HG03342 (cell line): ENCODE data around the gene TMEM107.
A peak's percentile ranks its signal among the peaks of the same experiment; 100 is the strongest.

Experiments used
- ATAC-seq: cut with Tn5 transposase; IDR thresholded peaks from one replicate; pipeline ENCODE4 v1.9.1; 2021; ENCODE audit warnings: mild to moderate bottlenecking, moderate library complexity; ENCODE audit not compliant: unreplicated experiment

TMEM107 gene

DNA sequence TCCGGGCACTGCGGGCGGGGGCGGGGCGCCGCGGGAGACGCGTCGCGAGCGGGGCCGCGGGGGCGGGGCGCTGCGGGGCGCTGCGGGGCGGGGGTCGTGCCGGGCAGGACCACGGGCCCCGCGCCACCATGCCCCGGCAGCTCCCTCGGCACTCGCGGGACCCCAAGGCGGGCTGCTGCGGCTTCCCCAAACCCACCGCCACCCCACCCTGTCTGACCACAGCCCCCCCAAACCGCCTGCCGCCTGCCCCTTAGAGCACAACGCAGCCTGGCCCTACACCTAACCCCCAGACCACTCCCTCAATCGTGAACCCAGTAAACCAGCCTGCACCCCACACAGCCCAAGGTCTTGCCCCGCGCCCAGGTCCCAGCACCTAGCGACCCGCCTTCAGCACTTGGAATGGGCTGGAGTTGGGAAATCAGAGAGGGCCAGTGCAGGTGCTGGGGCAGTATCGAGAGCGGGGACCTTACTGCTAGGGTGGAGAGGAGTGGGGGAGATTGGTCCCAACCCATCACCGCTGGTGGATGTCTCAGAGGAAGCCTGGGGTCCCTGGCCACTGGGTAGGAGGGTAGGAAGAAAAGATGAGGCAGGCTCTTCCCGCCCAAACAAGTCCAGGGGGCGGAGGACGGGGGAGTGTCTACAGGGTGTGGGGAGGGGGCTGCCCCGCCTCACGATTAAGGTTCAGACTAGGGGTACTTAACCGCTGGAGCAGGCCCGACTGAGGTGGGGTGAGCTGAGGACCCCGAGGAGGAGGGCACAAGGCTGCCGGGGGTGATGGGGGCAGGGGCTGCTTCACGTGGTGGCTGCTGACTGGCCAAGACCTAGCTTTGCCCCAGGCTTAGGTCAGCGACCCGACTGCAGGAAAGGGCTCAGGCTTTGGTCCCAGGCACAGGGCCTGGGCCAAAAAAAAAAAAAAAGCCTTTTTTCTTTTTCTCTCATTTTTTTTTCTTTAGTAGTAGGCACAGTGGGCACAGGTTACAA, 12.9 kb downstream of the TMEM107 start:
- ATAC-seq = no peak

DNA sequence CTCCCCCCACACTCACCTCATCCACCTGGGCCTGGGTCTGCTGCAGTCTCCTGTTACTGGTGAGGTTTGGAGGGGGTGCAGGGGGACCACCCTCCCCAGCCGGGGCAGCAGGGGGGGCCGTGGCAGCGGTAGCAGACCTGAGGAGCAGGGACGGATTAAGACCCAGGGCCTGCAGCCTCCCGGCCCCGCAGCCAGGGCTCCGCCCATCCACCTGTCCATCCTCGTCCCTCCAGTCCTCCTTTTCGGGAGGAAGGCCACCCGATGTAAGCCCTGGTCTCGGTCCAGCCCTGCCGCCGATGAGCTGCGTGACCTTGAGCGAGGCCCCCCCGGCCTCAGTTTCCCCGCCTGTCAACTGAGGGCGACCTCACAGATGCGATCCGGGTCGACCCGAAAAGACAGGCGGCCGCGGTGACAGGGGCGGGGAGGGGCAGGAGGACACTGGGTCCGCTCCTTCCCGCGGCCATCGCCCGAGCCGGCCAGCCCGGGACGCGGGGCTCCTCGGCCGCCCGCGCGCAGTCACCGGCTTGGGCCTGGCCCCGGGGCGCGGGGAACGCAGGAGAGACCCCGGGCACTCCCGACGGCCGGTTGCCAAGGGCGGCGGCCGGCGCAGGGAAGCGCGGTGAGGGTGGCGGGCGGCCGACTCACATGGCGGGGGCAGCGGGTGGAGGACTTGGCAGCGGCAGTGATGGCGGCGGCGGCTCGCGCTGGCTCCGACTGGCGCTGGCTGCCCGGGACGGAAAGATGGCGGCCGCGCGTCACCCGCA, 13.8 kb downstream of the TMEM107 start, which contains the start of gene VAMP2:
VAMP2 (minus strand) TSS at position 716 of the 764 bp plus-strand sequence; CDS start at position 647, 69 bp downstream.
- peak; percentile 44 for ATAC-seq

DNA sequence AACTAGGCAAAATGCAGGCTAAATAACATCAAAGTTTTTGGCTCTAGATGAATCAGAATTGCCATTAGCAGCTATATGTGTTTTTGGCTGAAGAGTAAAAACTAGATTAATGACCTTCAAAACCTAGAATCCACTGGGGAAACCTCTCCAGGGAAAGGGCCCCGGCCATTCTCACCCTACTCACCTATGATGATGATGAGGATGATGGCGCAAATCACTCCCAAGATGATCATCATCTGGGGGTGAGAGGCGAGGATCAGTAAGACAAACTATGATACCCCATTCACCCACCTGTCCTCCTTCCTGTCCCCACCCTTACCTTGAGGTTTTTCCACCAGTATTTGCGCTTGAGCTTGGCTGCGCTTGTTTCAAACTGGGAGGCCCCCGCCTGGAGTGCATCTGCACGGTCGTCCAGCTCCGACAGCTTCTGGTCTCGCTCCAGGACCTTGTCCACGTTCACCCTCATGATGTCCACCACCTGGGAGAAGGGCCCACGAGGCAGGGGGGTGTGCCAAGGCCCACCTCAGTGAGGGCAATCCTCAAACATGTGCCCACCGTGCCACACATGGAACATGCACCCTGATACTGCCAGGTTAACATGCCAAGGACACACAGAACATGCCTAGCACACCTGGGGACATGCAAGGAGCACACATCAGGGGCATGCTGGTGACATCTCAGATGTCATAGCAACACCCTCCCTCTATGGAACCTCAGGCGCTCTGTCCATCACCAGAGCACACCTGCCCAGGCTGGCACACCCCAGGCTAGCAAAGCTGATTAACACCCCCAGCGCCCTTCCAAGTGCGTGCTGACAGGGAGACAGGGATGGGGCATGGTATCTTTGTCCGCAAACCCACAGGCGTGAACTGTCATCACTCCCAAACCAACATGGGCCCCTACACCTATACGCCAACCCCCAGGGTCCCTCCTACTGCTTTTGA, 14.6 kb downstream of the TMEM107 start:
- ATAC-seq = no peak

DNA sequence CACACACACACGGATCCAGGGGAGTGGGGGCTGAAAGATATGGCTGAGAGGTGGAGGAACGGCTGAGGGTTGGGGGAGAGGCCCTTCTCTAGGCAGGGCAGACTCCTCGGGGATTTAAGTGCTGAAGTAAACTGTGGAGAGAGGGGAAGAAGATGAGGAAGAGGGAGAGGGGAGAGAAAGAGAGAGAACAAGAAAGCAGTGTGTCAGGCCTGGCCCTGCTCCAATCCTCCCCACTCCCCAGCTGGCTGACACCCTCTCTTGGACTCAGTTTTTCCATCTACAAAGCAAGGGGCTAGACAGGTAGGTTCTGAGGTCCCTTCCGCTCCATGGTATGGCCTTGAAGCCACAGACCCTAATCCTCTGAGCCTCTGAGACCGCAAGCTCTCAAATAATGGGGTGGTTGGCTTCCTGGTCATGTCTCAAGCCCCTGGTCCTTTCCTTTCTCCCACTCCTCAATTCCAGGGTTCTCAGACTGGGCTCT, 15.4 kb downstream of the TMEM107 start:
- no peak for ATAC-seq

DNA sequence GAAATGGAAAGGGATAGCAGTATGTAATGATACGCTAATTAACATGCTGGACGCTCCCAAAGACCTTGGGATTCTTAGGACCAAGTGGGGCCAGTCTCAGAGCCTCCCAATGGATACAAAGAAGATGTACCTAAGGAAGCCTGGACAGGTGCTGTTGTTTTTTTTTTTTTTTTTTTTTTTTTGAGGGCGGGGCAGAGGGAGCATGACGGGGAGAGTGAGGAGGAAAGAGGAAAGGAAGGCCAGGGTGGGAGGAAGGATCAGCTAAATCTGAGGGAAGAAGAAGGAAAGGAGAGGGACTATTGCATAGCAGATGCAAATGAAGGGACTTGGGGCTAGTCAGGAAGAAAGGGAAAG, 16.0 kb downstream of the TMEM107 start:
- ATAC-seq = no peak

DNA sequence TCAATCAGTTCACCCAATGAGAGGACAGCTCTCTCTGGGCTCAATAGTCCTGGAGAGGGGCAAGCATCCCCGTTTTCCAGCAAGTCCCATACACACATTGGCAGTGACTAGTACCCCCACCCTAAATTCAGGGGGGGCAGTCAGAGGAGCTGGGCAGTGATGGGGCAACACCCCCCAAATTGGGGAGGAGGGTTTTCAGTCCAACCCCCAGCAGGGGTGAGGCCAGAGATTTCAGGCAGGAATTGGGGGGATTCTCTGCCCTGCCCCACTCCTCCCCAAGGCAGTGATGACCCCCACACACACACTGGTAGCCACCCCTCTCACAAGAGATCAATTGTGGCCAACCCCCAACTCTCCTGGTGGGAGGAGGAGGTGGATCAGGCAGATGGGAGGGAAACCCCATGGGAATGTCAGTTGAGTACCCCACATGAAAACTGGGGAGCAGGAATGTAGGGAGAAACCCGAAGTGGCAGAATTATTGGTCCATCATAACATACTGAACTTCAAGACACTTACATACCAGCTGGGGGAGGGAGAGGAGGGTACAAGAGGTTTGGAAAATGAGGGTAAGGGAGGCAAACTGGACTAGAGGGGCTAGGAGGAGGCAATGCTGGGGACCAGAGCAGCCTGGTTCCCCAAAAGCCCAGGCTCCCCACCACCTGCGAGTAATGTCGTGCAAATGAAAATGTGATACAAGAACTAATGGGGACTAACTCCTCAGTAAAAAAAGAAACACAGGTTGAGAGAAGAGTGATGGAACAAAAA, 16.5 kb downstream of the TMEM107 start:
- no peak for ATAC-seq

DNA sequence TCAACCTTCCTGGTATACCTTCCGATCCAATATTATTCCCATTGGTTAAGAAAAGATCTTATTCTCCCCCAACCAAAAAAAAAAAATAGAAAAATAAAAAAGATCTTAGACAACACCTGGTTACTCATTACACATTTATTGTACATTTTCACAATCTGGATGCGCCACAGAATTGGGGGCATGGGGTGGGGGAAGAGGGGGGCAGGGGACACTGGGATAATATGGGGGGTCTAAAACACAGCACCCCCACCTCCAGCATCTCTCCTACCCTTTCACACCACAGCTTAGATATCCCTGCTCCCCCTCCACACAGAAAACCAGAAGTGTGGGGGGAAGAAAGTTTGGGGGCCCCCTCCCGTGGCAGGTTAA, 17.2 kb downstream of the TMEM107 start:
- no peak for ATAC-seq

DNA sequence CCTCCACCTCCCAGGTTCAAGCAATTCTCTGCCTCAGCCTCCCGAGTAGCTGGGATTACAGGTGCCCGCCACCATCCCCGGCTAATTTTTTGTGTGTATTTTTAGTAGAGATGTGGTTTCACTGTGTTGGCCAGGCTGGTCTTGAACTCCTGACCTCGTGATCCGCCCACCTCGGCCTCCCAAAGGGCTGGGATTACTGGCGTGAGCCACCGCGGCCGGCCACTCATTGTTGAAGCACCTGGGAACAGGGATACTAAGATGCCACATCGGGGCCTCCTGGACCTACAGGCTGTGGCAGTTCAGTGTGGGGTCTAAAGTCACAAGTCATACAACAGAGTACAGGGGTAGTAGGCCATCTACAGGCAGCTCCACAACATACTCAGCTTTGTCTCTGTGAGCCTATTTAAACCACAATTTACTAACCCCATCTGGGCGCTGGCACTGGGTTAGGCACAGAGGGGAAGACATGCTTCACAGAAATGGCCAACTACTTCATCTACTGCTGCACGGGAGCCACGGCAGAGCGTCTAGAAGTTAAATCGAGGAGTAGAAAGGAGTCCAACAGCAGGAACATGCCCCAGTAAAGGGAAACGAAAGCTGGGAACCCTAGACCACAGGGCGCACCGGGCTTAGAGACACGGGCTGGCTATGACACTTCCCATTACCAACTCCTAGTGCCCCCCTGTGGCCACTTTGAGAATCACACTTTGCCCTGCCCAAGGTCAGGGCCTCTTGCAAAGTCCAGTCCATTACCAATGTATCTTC, 17.7 kb downstream of the TMEM107 start:
- no peak for ATAC-seq

DNA sequence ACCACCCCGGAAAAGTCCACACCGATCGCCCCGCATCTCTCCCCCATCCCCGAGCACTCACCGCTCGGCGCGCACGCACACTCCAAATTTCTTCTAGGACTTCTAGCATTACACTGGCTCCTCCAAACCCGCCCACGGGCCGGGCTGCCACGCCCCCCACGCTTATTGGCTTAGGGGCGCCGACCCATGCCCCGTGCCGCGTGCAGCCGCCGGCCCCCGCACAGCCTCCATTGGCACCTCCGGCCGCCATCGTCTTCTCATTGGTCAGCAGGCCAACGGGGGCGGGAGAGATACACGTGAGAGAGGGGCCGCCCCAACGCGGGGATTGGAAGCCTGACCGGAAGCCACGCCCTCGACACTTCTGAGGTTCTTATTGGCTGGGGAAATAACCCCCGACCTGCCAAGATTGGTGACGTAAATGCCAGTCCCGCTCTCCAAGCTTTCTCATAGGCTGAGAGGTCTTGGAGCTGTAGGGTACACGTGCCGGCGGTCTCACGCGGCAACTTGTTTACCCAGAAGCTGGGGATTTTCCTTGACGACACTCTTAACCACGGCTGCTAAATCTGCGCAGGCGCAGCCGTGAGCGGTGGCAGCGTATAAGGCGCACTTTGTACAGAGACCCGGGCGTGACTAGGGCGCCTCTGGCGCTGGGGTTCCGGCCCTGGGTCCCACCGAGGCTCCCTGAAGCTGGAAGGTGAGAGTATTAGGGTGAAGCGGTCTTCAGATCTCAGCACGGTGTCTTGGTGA, 19.8 kb downstream of the TMEM107 start:
- peak; percentile 70 for ATAC-seq

DNA sequence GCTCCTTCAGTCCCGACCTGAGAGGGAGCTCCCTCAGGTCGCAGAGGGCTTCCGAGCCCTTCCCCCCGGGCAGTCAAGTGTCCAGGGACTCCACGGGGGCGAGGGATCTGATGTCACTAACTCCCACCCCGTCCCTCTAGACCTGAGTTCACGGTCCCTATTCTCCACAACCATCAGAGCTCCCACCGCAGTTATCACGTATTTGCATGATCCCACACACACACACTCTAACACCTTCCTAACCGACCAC, 20.3 kb downstream of the TMEM107 start:
- ATAC-seq = no peak

DNA sequence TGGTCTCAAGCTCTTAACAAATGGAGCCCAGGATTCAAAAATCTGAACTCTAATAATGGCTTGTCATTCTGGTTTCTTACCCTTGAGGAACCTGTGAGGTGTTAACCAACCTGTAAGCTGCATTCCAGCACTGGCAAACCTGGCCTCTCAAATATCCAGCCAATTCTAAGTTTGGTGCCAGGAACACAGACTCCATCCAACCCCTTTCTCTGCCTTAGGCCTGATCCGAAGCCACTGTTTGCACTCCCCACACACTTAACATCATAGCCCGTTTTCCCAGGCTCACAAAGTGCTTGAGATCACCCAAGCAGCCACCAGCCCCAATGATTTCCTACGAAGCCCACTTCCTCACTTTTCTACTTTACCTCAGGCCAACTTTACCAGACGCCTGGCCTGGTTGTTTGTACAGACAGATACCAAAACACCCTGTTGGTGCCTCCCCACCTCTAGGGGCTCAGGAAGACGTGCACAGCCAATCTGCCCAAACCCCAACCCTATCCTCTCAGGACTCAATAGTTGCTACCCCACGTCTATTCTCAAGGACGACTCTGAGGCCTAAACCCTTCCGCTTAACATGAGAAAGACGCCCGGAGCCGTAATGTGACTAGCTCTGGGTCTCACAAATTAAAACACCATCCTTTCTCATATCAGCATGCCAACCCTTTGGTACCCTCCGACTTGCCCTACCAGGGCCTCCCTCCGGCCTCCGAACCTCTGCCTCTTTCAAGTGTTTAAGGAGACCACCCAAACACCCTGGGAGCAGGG, 20.8 kb downstream of the TMEM107 start:
- no peak for ATAC-seq

DNA sequence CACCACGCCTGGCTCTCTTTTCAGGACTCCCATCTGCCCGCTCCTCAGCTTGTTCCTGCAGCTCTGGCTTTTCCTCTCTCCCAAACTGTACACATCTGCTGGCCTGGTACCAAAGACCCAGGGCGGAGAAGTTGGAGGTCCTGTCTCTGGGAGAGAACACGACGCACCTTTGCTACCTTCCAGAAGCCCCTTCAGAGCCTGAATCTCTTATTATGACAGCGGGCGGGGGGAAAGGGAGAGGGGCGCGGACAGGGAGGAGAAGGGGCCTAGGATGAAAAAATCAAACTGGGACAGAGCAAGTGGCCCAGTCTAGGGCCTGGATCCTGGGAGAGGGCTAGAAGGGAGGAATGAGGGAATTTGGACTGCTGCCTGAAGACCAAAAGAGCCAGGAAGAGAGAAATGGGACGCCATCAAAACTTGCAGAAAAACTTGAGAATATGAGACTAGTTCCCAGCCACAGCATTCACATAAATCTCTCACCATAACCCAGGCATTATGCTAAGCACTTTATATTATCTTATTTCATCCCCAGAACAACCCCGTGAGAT, 21.5 kb downstream of the TMEM107 start:
- no peak for ATAC-seq

DNA sequence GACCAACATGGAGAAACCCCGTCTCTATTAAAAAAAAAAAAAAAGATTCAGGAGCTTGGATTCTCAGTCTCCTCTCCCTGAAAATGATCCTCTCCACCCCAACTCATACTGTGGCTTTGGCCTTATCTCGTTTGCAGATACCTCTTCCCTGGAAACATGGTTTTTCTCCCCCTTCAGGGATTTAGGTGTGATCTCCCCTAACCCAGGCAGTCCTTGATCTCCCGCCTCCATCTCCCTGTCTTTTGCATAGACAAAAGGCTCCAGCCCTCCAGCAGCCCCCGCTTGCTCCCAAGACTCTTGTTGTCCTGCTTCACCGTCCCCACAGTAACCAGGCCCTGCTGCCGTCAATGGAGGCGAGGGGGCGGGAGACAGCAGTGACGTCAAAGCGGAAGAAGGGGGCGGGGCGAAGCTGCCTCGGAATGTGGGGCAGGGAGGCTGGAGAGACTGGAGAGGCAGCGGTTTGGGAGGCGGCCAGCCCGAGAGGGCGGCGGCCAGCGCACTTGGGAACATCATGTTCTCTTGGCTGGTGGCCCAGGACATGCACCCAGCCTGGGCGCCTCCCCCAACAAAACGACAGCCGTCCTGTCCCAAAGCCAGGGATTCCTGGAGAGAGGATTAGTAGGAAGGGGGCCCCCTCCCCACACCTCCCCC, 22.1 kb downstream of the TMEM107 start:
- no peak for ATAC-seq

DNA sequence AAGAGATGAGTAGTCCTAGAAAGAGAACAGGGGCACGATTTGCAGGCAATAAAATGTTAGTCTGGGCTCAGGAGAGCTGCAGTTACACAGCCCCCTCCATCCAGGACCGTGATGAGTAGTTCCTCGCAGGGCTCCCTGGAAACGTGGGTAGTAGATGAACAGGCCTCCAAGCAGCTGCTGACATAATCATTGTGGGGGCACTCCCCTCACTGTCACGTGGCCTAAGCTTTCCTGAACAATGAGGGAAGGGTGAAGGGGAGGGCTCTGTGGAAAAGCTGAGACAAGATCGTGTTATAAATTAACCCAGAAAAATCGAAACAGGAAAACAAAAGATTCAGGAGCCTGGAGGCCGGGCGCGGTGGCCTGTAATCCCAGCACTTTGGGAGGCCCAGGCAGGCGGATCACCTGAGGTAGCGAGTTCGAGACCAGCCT, 22.6 kb downstream of the TMEM107 start:
- ATAC-seq = no peak

DNA sequence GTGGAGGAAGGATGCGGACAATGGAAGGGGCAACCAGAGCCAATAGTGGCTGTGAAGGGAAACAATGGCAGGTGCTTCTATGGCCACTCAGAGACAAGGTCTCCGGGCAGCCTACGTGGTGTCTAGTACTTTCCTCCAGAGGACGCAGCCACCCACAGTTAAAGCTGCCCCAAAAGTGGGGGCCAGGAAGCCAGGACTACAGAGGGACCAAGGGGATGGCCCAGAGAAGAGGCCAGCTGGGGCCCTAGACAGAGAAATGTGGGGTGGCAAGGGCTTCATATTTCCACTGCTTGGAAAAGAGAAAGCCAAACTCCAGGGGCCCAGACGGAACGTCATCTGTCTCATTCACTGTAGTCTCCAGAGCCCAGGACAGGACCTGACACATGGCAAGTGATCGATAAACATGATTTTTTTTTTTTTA, 23.1 kb downstream of the TMEM107 start:
- ATAC-seq = no peak

DNA sequence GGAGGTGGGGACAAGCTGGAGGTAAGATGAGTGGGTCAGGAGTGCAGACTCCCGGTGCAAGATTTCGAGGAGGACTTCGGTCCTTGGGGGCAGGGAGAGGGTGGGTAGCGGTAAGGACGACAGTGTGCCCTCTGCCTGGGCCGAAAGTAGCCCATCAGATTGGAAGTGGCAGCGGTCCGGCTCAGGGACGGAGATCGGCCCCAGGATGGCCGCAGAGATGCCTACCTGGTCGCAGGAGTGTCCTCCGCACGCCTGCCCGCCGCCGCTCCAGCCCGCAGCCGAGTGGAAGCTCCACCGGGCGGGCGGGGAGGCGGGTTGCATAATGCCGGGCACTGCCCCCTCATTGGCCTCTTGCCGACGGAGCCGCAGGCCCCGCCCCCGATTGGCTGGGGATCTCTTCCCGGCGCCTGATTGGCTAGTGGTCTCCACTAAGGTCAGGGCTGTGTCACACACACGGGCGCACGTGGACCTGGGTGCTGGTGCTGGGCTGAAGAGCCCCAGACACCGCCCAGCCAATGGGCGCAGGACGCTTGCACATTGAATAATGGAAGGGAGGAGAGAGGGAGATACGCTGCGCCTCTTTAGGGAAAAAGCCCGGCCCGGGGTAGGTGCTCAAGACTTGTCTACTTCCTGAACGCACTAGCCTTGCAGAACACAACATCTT, 23.9 kb downstream of the TMEM107 start, which contains the start of gene PER1:
PER1 (minus strand) TSS at position 293 of the 664 bp plus-strand sequence. CDS start 1,698 bp downstream, outside the sequence.
- ATAC-seq = no peak
